GM12873 (cell line): Measurements from ENCODE around the gene FGF4.

Experiments
- CTCF ChIP-seq: IDR thresholded peaks from 2 replicates; pipeline ENCODE4 v1.5.1; 2012; ENCODE audit warnings: low read depth, mild to moderate bottlenecking, moderate library complexity, low read length, control low read depth; ENCODE audit not compliant: insufficient read depth; ENCODE audit errors: missing control alignments

FGF4 gene

GRCh38 chr11:69799097-69799496 is 24.0 kb upstream of the FGF4 start:
- no peak for TF ChIP-seq CTCF

- no peak for TF ChIP-seq CTCF
Measured at GRCh38 chr11:69797737-69798528, 22.8 kb upstream of the FGF4 start.

DNA sequence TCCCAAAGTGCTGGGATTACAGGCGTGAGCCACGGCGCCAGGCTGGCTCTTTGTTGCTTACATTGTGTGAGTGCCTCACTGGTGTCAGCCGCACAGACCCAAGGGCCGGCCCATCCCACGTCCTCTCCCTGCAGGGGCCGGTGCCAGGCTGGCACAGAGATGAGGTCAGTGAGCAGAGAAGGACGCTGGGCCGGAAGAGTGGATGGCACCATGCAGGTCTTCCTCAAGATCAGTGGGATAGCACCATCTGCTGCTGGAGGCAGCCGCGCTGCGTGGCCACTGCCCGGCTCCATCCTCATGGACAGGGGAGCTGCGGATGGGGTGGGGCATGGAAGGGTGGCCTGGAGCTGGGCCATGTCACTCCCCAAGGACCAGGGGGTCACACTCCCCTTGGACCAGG is 22.0 kb upstream of the FGF4 start:
- TF ChIP-seq CTCF, result no peak

- TF ChIP-seq CTCF, result no peak
Measured at GRCh38 chr11:69796063-69796462, 20.9 kb upstream of the FGF4 start.

DNA sequence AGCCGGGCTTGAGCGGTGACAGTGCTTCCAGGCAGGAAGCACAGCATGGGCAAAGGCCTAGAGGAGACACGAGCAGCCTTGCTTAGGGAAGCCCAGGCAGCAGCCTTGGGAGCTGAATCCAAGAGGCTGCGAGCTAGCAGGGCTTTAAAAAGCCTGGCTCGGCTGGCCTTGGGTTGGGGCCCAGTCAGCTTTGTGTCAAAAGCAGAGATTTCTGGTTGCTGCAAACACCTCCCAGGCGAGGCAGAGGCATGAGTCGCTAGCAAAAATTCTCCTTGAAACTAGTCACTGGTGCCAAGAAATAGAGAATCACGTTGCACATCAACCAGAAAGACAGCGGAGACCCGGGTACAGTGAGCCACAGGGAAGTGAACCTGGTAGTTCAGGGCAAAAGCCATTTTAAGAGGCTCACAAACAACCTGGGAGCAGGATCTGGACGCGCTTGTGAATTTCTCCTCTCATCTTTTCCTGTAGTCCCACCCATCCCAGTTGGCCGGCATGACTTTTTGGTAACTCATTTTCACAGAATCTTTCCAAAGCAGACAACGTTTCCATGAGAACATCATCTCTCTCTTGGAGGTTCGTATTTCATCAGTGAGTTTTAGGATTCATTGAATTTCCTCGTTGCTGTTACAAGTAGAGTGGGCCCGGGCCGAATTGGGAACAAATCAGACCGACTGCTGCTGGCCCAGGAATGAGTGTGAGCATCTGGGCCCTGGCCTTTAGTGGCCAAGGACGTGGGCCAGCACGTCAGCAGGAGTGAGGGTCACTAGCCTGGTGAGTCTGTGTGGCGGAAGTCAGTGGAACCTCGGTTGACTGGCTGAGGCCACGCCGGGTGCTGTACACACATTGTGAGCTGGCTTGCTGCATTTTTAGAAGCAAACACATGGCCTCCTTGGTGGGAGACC is 16.4 kb upstream of the FGF4 start:
- TF ChIP-seq CTCF, result no peak

DNA sequence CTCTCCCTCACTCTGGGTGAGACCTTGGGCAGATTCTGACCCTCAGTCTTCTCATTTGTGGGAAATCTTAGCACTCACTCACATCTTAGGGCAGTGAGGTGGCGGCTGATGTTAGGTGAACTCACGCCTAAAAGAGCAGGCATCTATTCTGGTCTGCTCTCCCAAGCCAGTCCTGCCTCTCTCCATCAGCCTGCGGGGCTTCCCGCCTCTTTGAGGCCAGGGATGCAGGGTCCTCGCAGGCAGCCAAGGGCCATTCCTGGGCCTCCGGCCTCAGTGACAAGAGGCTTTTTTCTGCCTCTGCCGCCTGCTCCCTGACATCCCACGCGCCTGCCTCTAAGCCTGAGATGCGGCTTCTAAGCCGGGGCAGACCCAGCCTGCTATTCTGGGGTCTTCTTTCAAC is 13.8 kb upstream of the FGF4 start:
- no peak for TF ChIP-seq CTCF

DNA sequence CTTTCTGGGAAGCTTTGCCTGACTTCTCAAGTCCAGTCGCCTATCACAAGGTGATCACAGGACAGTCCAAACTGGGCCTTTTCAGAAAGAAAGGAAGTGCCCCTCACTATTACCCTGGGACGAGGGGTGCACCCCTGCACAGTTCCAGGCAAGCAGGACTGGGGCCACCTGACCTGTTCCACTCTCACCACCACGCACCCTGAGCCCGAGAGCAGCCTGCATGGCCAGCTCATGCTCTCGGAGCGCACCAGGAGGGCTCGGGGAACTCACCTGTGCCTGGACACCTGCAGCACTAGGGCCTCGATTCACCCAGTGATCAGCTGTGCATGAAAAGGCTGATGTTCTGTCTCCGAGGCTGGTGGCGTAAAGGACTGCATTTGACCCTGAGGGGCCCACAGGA is 12.8 kb upstream of the FGF4 start:
- no peak for TF ChIP-seq CTCF
